DOHH2 (cell line): Measurements from ENCODE around the gene FBXO7.

ENCODE experiments used
- CTCF ChIP-seq: fragments of 200-600 bp; sonication (generic); IDR thresholded peaks from one replicate; pipeline ENCODE4 v1.5.1; 2014; ENCODE audit warnings: antibody characterized with exemption, mild to moderate bottlenecking, low read depth, low read length; ENCODE audit not compliant: poor library complexity, severe bottlenecking
- EZH2phosphoT487 ChIP-seq: fragments of 200-600 bp; sonication (generic); IDR thresholded peaks from 2 replicates; pipeline ENCODE4 v1.6.1; 2017; ENCODE audit warnings: borderline replicate concordance, mild to moderate bottlenecking, antibody characterized with exemption, low read length, moderate library complexity, mixed read lengths

DNA sequence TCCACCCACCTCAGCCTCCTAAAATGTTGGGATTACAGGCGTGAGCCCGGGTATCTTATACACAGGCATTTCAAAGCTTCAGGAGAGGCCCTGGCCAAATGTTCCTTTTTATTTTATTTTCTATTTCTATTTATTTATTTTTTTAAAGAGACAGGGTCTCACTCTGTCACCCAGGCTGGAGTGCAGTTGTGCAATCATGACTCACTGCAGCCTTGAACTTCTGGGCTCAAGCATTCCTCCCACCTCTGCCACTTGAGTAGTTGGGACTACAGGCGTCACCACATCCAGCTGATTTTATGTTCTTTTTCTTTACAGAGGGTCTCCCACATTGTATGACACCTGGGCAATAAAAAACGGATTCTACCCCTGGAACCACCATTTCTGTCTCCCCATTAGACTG lies 71.2 kb downstream of the FBXO7 start:
- TF ChIP-seq CTCF (no peak), EZH2phosphoT487 (no peak)
